HFFc6 (cell line): ENCODE results near the gene ADTRP. TPM values are rescaled to one million over a fixed set of nuclear protein-coding genes. Genes with fewer than 3 reads are reported as not detected.

Experiments
- DNase-seq: peaks from one replicate; pipeline ENCODE4 v3.0.0-alpha.2; 2018
- H3K27ac Mint-ChIP-seq: 2 replicates; pipeline ENCODE4 v1.8.0; 2020; ENCODE audit warnings: mild to moderate bottlenecking, mixed read lengths
- H3K27me3 Mint-ChIP-seq: 2 replicates; pipeline ENCODE4 v1.8.0; 2021; ENCODE audit warnings: mild to moderate bottlenecking, moderate library complexity, mixed read lengths; ENCODE audit not compliant: insufficient read depth
- H3K36me3 Mint-ChIP-seq: 2 replicates; pipeline ENCODE4 v1.8.0; 2021; ENCODE audit warnings: low read depth, mixed read lengths
- H3K4me1 Mint-ChIP-seq: 2 replicates; pipeline ENCODE4 v1.8.0; 2020; ENCODE audit warnings: low read depth, mixed read lengths
- H3K4me3 Mint-ChIP-seq: 2 replicates; pipeline ENCODE4 v1.8.0; 2020; ENCODE audit warnings: mild to moderate bottlenecking, moderate library complexity, mixed read lengths
- H3K9me3 Mint-ChIP-seq: 2 replicates; pipeline ENCODE4 v1.8.0; 2020; ENCODE audit warnings: mild to moderate bottlenecking, mixed read lengths
- CTCF ChIP-seq: fragments of 200-600 bp; sonication (generic); IDR thresholded peaks from 2 replicates; pipeline ENCODE4 v1.5.0; 2021; ENCODE audit warnings: antibody characterized with exemption, mild to moderate bottlenecking
- total RNA-seq, 6 experiments: library from RNA; stranded (reverse); fragmentation: NEBNext Ultra II Directional; extraction: Animal tissue kit (Norgen Biotek cat#: 25700); gene quantifications; 2 replicates in 1 of 6; 3 replicates in 5 of 6; pipeline ENCODE4 v1.2.3, GENCODE V29; 2021

The ADTRP gene
- total RNA-seq, 6 experiments from 2014 or later = 0.24 to 0.99 (median 0.84) TPM

GRCh38 chr6:11738234-11738633 is 40.4 kb downstream of the ADTRP start:
- no peaks in the 10 kb centered on the region for H3K36me3 Mint-ChIP-seq
- DNase-seq = no peak
- no peak overlapping the region for H3K27ac Mint-ChIP-seq
- no peak for TF ChIP-seq CTCF
- H3K9me3 Mint-ChIP-seq = no peaks in the 10 kb centered on the region
- H3K27me3 Mint-ChIP-seq = peaks cover 6% of the 10 kb centered on the region
- no peaks in the 10 kb centered on the region for H3K4me1 Mint-ChIP-seq
- no peak overlapping the region for H3K4me3 Mint-ChIP-seq

- no peak for TF ChIP-seq CTCF
- peaks cover 6% of the 10 kb centered on the region for H3K27me3 Mint-ChIP-seq
- H3K4me3 Mint-ChIP-seq = no peak overlapping the region
- no peaks in the 10 kb centered on the region for H3K9me3 Mint-ChIP-seq
- no peak for DNase-seq
- H3K36me3 Mint-ChIP-seq = no peaks in the 10 kb centered on the region
- no peaks in the 10 kb centered on the region for H3K4me1 Mint-ChIP-seq
- H3K27ac Mint-ChIP-seq = no peak overlapping the region
Measured at GRCh38 chr6:11736601-11737000, 42.0 kb downstream of the ADTRP start.

GRCh38 chr6:11734861-11735613 is 43.6 kb downstream of the ADTRP start:
- DNase-seq = no peak
- no peak overlapping the region for H3K27ac Mint-ChIP-seq
- no peaks in the 10 kb centered on the region for H3K9me3 Mint-ChIP-seq

GRCh38 chr6:11732036-11732631 is 46.5 kb downstream of the ADTRP start:
- no peak overlapping the region for H3K27ac Mint-ChIP-seq
- no peak for TF ChIP-seq CTCF

More at GRCh38 chr6:11734861-11735613, 43.6 kb downstream of the ADTRP start:
- no peaks in the 10 kb centered on the region for H3K4me1 Mint-ChIP-seq
- H3K27me3 Mint-ChIP-seq = peaks cover 6% of the 10 kb centered on the region
- TF ChIP-seq CTCF = no peak
- H3K4me3 Mint-ChIP-seq = no peak overlapping the region
- H3K36me3 Mint-ChIP-seq = no peaks in the 10 kb centered on the region

GRCh38 chr6:11731423-11731822 is 47.2 kb downstream of the ADTRP start:
- no peak for TF ChIP-seq CTCF
- Mint-ChIP-seq H3K27ac (no peak overlapping the region), H3K9me3 (no peaks in the 10 kb centered on the region), H3K36me3 (no peaks in the 10 kb centered on the region), H3K4me3 (no peak overlapping the region), H3K4me1 (no peaks in the 10 kb centered on the region), H3K27me3 (peaks cover 6% of the 10 kb centered on the region)
- DNase-seq = no peak

More at GRCh38 chr6:11732036-11732631, 46.5 kb downstream of the ADTRP start:
- DNase-seq = no peak
- Mint-ChIP-seq H3K36me3 (no peaks in the 10 kb centered on the region), H3K4me1 (no peaks in the 10 kb centered on the region), H3K4me3 (no peak overlapping the region), H3K9me3 (no peaks in the 10 kb centered on the region), H3K27me3 (peaks cover 6% of the 10 kb centered on the region)
